Stimulated activated memory B cell treated with anti-CD40 and anti-IgM and Interleukin-4, amounts not matched to agents 10 μg/mL and 1 μg/mL and 100 μg/mL, for 72 hours (primary cell): ENCODE data around the gene SYT7.
A peak's percentile ranks its signal among the peaks of the same experiment; 100 is the strongest.
"Not testable (repeated sequence)": the region's sequence is repeated elsewhere in the genome, so short reads cannot be mapped to it uniquely, and the experiment has no call there.

Experiments used
- ATAC-seq: fragments of 150-1000 bp; cut with Tn5 transposase; 2 replicates; pipeline ENCODE4 v1.10.0; 2021
- H3K27ac Mint-ChIP-seq: one replicate; pipeline ENCODE4 v1.8.0; 2022; ENCODE audit warnings: mild to moderate bottlenecking, mixed read lengths
- H3K27me3 Mint-ChIP-seq: one replicate; pipeline ENCODE4 v1.8.0; 2022; ENCODE audit warnings: mixed read lengths
- H3K36me3 Mint-ChIP-seq: one replicate; pipeline ENCODE4 v1.8.0; 2022; ENCODE audit warnings: mixed read lengths
- H3K4me1 Mint-ChIP-seq: one replicate; pipeline ENCODE4 v1.8.0; 2022; ENCODE audit warnings: mixed read lengths
- H3K4me3 Mint-ChIP-seq: one replicate; pipeline ENCODE4 v1.8.0; 2022; ENCODE audit warnings: mild to moderate bottlenecking, moderate library complexity, mixed read lengths
- H3K9me3 Mint-ChIP-seq: one replicate; pipeline ENCODE4 v1.8.0; 2022; ENCODE audit warnings: mixed read lengths

The SYT7 gene, protein sequence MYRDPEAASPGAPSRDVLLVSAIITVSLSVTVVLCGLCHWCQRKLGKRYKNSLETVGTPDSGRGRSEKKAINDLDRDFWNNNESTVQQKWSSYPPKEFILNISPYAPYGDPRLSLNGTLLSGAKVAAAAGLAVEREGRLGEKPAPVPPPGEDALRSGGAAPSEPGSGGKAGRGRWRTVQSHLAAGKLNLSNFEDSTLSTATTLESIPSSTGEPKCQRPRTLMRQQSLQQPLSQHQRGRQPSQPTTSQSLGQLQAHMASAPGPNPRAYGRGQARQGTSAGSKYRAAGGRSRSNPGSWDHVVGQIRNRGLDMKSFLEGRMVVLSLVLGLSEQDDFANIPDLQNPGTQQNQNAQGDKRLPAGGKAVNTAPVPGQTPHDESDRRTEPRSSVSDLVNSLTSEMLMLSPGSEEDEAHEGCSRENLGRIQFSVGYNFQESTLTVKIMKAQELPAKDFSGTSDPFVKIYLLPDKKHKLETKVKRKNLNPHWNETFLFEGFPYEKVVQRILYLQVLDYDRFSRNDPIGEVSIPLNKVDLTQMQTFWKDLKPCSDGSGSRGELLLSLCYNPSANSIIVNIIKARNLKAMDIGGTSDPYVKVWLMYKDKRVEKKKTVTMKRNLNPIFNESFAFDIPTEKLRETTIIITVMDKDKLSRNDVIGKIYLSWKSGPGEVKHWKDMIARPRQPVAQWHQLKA

DNA sequence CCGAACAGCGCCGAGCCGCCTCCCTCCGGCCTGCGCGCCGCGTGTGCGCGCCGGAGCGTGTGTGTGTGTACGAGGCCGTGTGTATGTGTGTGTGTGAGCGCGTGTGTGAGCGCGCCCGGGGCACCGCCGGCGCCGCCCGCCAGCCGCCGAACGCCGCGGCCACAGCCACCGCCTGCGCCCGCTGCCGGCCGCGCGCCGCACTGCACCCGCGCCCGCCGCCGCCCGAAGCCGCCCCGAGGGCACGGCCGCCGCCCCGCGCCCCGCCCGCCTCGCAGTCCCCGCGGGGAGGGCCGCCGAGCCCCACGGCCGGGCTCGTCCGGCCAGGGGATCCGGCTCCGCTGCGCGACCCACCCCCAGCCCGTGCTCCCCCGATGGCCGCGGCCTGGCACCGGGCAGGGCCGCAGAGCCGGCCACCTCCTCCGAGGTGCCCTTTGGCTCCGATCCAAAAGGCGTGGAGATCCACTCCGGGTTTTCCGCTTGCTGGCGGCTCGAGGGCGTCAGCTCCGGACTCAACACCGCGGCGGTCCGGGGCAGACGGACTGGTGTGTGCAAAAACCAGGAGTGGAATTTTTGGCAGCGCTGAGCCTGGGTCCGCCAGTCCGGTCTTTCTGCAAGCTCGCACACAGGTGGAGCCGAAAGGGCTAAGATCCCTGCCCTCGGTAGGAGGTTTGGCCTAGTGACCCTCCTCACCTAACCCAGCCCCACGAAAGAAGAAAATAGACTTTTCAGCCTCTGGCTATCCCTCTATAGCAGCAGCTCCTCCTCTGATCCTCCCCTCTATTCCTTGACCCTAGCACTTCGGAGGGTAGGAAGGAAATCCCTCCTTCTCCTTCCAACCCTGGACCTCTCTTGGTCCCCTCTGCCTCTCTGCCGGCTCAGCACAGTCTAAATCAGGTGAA lies at the start of gene SYT7:
SYT7 (minus strand) TSS at position 47 of the 899 bp plus-strand sequence. CDS start 256 bp downstream, outside the sequence.
- ATAC-seq = peak; percentile 89
- H3K27me3 Mint-ChIP-seq = peaks cover 82% of the 10 kb centered on the region
- H3K27ac Mint-ChIP-seq = peak within 1 kb of the TSS; percentile 60
- no peaks in the 10 kb centered on the region for H3K9me3 Mint-ChIP-seq
- peak within 1 kb of the TSS; percentile 87 for H3K4me3 Mint-ChIP-seq
- H3K4me1 Mint-ChIP-seq = peaks cover 19% of the 10 kb centered on the region
- H3K36me3 Mint-ChIP-seq = no peaks in the 10 kb centered on the region

DNA sequence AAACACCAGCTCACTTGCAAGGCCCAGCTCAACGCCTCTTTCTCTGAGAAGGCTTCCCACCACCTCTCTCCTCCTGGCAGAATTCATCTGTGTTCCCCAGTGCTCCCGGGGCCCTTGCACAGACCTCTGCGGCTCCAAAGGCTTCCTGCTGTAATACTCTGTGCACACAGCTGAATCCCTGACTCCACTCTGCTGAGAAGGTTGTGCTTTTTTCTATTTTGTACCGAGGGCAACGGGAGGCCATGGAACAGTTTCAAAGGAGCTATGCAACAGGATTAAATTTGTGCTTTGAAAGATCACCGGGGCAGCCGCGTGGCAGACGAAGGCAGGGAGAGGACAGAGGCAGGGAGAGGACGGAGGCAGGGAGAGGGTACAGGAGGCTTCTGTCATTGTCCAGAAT lies 49.2 kb upstream of the SYT7 start:
- H3K9me3 Mint-ChIP-seq = no peaks in the 10 kb centered on the region
- peaks cover 46% of the 10 kb centered on the region for H3K27me3 Mint-ChIP-seq
- no peak for ATAC-seq
- H3K27ac Mint-ChIP-seq = no peak overlapping the region
- no peaks in the 10 kb centered on the region for H3K4me1 Mint-ChIP-seq
- no peaks in the 10 kb centered on the region for H3K36me3 Mint-ChIP-seq
- no peak overlapping the region for H3K4me3 Mint-ChIP-seq

DNA sequence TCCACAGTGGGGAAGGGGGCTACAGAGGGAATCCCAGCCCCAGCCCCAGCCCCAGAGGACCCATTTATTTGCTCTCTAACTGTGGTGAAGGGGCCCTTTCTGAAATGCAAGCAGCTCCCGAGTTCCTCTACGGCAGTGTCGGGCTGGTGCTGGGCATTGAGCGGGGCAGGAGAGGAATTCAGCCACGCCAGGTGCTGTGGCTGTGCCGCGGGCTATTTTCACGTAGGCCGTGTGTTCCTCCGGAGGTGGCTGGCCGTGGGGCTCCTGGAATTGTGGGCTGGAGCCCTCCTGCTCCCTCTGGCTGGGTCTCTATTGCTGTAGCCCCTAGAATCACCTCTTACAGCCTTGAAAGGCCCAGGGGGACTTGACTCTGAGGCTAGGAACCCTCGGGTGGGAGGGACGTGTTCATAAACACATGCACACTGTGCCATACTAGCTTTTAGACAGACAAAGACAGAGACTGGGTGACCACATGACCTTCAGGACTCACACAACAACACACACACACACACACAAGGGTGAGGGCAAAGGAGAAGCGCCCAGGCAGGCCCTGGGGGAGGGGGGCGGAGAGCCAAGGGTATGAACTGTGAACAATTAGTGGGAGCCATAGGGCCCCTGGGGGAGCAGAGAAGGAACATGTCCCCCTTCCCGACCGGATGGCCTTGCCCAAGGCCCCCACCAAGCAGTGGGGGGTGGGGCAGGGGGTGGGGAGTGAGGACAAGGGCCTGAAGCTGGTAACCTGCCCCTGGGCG lies 48.4 kb upstream of the SYT7 start:
- ATAC-seq = no peak
- no peak overlapping the region for H3K4me3 Mint-ChIP-seq
- H3K27ac Mint-ChIP-seq = no peak overlapping the region
- H3K27me3 Mint-ChIP-seq = peaks cover 46% of the 10 kb centered on the region
- H3K9me3 Mint-ChIP-seq = no peaks in the 10 kb centered on the region
- H3K36me3 Mint-ChIP-seq = no peaks in the 10 kb centered on the region
- H3K4me1 Mint-ChIP-seq = no peaks in the 10 kb centered on the region

DNA sequence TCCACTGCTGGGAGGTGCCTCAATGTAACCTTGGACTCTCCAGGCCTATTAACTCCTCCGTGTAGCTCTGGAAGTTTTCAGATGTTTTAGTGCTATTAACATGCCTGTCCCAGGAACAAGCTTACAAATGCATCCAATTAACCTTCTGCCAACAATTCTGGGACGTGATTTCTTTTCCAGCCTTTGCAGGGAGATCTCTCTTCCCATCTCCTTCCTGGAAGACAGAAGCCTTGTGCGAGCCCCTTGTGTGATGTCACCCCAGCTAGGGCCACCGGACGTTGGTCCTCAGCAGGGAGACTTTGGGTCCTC lies 47.7 kb upstream of the SYT7 start:
- ATAC-seq = no peak
- Mint-ChIP-seq H3K9me3 (no peaks in the 10 kb centered on the region), H3K4me3 (no peak overlapping the region), H3K27me3 (peaks cover 52% of the 10 kb centered on the region), H3K36me3 (no peaks in the 10 kb centered on the region), H3K4me1 (no peaks in the 10 kb centered on the region), H3K27ac (no peak overlapping the region)

DNA sequence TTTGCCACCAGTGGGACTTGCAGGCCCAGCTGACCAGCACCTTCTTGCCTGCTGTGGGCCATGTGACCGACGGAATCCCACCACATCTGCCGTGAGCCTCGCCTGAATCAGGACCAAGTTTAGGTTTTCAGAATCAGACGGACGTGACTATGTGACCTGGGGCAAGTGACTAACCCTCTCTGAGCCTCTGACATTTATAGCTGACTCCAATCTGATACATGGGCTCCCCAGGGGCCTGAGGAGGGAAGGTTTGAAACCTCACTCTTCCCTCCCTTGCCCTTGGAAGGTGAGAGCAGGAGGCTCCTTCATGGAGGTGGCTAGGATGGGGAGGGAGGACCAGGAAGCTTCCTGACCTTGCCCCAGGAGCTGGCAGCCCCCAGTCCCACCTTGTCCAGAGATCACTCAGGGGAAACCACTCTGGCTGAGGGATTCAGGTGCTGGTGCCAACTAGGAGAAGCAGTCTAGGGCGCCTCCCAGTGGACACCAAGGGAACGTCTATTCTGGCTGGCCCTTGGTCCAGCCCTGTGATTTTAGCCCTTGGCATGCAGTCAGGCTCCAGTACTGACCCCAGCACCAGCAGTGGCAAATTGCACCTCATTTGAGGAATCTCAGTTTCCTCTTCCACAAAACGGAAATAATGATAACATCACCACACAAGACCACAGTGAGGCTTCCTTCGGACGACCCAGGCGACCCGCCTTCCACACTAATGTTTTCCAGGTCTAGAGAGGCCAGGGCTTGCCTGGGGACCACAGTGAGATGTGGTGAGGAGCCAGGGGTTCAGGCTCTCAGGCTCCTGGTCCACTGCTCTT lies 47.2 kb upstream of the SYT7 start:
- peaks cover 57% of the 10 kb centered on the region for H3K27me3 Mint-ChIP-seq
- no peaks in the 10 kb centered on the region for H3K4me1 Mint-ChIP-seq
- no peaks in the 10 kb centered on the region for H3K36me3 Mint-ChIP-seq
- ATAC-seq = no peak
- H3K4me3 Mint-ChIP-seq = no peak overlapping the region
- no peaks in the 10 kb centered on the region for H3K9me3 Mint-ChIP-seq
- no peak overlapping the region for H3K27ac Mint-ChIP-seq

DNA sequence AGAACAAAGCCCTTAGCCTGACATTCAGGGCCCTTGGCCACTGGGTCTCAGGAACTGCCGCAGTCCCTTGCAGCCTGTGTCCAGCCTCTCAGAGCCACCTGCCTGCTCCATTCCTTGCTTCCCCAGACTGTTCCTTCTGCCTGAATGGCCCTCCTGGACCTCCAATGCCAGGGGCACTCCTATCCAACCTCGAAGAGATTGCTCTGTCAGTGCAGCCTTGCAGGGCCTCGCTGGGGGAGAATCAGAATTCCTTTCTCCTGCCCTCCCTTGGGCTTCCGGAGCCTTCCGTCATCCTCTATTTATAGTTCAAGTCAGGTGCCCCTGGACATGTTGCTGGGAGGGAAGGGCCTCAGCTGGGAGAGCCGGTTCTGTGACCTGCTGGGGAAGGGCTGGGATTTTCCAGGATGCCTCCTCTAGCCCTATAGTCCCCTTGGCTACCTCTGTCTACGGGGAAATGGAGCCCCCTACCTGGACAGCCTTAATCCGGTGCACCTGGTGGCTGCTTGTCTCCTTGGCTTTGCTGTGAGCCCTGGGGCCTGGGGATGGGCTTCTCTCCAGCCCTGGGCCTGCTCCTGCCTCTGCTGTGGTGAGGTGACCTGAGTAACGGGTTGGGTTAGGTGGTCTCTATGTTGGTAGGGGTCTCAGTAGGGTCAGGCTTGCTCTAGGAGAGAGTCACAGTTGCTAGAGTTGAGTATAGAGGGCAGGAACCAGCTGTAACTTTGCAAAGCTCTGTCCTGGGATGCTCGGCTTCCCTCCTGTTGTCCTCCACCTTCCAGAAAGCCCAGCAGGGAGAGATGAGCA lies 45.9 kb upstream of the SYT7 start:
- no peak for ATAC-seq
- no peaks in the 10 kb centered on the region for H3K36me3 Mint-ChIP-seq
- no peaks in the 10 kb centered on the region for H3K9me3 Mint-ChIP-seq
- H3K4me3 Mint-ChIP-seq = no peak overlapping the region
- H3K4me1 Mint-ChIP-seq = no peaks in the 10 kb centered on the region
- H3K27me3 Mint-ChIP-seq = peaks cover 69% of the 10 kb centered on the region
- no peak overlapping the region for H3K27ac Mint-ChIP-seq

DNA sequence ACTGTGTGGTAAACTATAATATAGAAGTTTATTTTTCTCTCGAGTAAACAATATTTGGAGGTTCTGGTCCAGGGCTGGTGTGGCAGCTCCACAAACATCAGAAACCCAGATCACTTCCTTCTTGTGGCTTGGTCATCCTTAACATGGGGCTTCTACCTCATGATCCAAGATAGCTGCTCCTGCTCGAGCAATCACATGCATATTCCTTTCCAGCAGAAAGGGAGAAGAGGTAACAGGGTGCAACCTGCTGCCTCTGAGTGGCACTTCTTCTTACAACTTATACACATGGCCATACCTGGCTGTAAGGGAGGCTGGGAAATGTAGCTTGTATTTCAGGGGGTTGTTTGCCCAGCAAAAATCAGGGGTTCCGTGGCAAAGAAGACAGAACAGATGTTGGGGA lies 44.6 kb upstream of the SYT7 start:
- no peak for ATAC-seq
- Mint-ChIP-seq H3K4me3 (no peak overlapping the region), H3K27me3 (peaks cover 80% of the 10 kb centered on the region), H3K9me3 (no peaks in the 10 kb centered on the region), H3K36me3 (no peaks in the 10 kb centered on the region), H3K4me1 (no peaks in the 10 kb centered on the region), H3K27ac (no peak overlapping the region)

DNA sequence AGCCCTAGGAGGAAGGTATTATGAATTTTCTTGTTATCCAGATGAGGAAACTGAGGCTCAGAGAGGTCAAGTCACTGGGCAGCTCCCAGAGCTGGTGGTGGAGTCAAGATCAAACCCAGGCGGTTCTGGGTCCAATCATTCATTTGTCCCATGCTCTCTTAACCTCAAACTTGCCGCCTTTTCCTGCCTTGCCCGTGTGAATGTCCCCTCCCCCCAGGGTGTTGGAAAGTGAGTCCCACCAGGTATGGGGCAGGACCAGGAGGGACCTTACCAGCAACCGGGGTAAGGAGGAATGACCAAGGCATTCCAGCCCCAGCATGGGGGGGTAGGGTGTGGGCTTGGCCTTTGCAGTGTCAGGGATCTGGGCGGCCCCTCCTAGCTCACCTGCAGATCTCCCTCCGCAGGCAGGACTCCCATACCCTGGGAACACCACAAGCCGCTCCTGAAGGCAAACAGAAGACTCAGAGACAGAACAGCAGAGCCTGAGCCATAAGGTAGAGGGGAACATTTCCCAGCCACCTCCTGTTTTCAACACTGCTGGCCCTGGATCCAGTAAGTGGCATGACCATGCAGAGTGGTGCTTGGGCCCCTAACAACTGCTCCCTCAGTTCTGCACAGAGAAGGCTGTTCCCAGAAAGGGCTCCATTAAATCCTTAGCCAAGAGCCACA lies 41.2 kb upstream of the SYT7 start:
- Mint-ChIP-seq H3K36me3 (no peaks in the 10 kb centered on the region), H3K9me3 (no peaks in the 10 kb centered on the region), H3K4me1 (no peaks in the 10 kb centered on the region), H3K4me3 (no peak overlapping the region), H3K27me3 (peaks cover 63% of the 10 kb centered on the region), H3K27ac (no peak overlapping the region)
- no peak for ATAC-seq

DNA sequence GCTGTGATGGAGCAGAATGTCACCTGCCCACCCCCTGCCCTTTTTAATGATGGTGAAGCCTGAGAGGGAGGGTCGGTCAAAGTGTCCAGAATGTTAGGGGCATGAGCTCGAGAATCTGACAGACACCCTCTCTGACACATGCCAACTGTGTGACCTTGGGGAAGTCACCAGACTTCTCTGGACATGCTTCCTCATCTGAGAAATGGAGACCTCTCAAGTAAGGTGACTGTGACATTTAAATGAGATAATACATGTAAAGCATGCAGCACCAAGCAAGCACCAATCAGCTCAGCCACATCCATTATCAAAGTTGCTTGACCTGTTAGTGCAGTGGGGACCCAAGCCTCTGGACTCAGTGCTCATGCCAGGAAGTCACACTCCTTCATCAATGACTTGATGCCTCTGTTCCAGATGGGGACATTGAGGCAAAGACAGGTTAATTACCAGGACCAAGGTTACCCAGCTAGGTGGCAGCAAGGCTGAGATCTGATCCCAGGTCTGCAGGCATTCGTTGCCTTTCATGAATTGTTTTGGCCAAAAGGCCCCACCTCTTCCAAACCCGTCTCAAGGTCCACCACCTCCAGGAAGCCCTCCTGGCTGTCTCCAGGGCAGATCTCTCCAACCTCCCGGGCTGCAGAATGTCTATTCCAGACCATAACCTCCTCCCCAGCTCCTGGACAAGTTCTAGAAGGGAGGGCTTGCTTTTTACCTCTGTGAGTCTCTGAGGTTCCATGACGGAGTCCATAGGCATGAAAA lies 38.8 kb upstream of the SYT7 start:
- Mint-ChIP-seq H3K4me1 (no peaks in the 10 kb centered on the region), H3K27me3 (peaks cover 55% of the 10 kb centered on the region), H3K27ac (no peak overlapping the region), H3K9me3 (peaks cover 2% of the 10 kb centered on the region), H3K36me3 (no peaks in the 10 kb centered on the region), H3K4me3 (no peak overlapping the region)
- ATAC-seq = no peak

DNA sequence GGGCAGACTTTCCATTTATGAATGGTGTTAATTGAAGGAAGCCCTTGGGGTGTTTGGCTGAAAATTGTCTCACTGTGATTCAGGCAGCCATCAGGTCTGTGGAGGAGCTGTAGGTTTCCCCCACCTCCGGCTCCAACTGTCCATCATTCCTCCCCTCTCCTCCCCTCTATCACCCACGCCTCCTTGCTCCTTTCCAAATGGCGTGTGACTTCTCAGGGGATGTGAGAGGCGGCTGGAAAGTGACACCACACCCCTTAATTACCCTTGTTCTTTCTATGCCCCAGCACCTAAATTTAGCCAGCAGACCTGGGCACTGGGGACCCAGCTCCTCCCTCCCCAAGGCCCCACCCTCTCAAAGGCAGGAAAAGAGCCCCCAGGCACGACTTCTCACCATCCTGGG lies 38.1 kb upstream of the SYT7 start:
- no peak overlapping the region for H3K27ac Mint-ChIP-seq
- no peak overlapping the region for H3K4me3 Mint-ChIP-seq
- H3K36me3 Mint-ChIP-seq = no peaks in the 10 kb centered on the region
- H3K9me3 Mint-ChIP-seq = peaks cover 2% of the 10 kb centered on the region
- H3K27me3 Mint-ChIP-seq = peaks cover 56% of the 10 kb centered on the region
- no peak for ATAC-seq
- H3K4me1 Mint-ChIP-seq = no peaks in the 10 kb centered on the region

DNA sequence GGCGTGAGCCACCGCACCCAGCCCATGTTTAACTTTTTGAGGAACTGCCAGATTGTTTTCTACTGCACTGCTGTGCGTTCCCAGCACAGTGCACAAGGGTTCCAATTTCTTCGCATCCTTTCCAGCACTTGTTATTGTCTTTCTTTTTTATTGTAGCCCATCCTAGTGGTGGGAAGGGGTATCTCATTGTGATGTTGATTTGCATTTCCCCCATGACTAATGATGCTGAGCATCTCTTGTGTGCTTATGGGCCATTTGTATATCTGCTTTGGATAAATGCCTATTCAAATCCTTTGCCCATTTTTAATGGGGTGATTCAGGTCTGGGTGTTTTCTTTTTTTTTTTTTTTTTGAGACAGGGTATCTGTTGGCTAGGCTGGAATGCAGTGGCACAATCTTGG lies 36.6 kb upstream of the SYT7 start:
- no peaks in the 10 kb centered on the region for H3K4me1 Mint-ChIP-seq
- ATAC-seq = no peak
- peaks cover 48% of the 10 kb centered on the region for H3K27me3 Mint-ChIP-seq
- H3K27ac Mint-ChIP-seq = no peak overlapping the region
- H3K36me3 Mint-ChIP-seq = no peaks in the 10 kb centered on the region
- H3K4me3 Mint-ChIP-seq = no peak overlapping the region
- peaks cover 2% of the 10 kb centered on the region for H3K9me3 Mint-ChIP-seq

DNA sequence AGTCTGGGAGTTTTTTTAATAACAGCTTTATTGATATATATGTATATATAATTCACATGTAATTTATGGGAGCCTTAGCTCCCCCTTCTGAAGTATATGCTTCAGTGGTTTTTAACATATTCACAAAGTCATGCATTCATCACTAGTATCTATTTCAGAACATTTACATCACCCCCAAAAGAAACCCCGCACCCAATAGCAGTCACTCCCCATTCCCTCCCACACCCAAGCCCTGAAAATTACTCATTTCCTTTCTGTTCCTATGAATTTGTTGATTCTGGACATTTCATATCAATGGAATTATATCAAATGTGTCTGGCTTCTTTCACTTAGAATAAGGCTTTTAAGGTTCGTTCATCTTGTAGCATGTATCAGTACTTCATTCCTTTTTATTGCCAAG lies 35.6 kb upstream of the SYT7 start:
- Mint-ChIP-seq H3K36me3 (no peaks in the 10 kb centered on the region), H3K27ac (no peak overlapping the region), H3K9me3 (peaks cover 2% of the 10 kb centered on the region), H3K4me1 (no peaks in the 10 kb centered on the region), H3K27me3 (peaks cover 47% of the 10 kb centered on the region), H3K4me3 (no peak overlapping the region)
- ATAC-seq = no peak

DNA sequence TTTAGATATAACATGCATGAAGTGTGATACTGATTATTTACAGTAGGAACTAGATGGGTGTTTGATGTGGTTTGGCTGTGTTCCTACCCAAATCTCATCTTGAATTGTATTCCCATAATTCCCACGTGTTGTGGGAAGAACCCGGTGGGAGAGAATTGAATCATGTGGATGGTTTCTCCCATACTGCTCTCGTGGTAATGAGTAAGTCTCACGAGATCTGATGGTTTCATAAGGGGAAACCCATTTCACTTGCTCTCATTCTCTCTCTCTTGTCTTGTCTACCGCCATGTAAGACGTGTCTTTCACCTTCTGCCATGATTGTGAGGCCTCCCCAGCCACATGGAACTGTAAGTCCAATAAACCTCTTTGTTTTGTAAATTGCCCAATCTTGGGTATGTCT lies 33.9 kb upstream of the SYT7 start:
- not testable (repeated sequence) for H3K9me3 Mint-ChIP-seq, H3K4me1 Mint-ChIP-seq, H3K36me3 Mint-ChIP-seq, H3K27ac Mint-ChIP-seq, ATAC-seq, H3K4me3 Mint-ChIP-seq
- peaks cover 39% of the 10 kb centered on the region for H3K27me3 Mint-ChIP-seq
